HG03135 (cell line): Measurements from ENCODE around the gene PSMD9.
"Not testable (repeated sequence)": the region's sequence is repeated elsewhere in the genome, so short reads cannot be mapped to it uniquely, and the experiment has no call there.

Experiments used
- ATAC-seq: cut with Tn5 transposase; IDR thresholded peaks from one replicate; pipeline ENCODE4 v1.9.1; 2021; ENCODE audit warnings: mild to moderate bottlenecking, moderate library complexity; ENCODE audit not compliant: unreplicated experiment

PSMD9 gene

GRCh38 chr12:121888478-121889273 is at the start of gene PSMD9:
Gene PSMD9, plus strand, starts transcription at chr12:121888790. Its CDS starts 67 bp downstream, at chr12:121888857.
- ATAC-seq: peak; percentile 91

GRCh38 chr12:121839106-121839992 is 49.2 kb upstream of the PSMD9 start:
- ATAC-seq: peak; percentile 89

GRCh38 chr12:121839993-121840761 is 48.4 kb upstream of the PSMD9 start:
- ATAC-seq: no peak

- ATAC-seq: no peak
Observed at GRCh38 chr12:121843236-121843982, 45.2 kb upstream of the PSMD9 start.

- no peak for ATAC-seq
Observed at GRCh38 chr12:121845701-121846100, 42.9 kb upstream of the PSMD9 start.

GRCh38 chr12:121849211-121849610 is 39.4 kb upstream of the PSMD9 start:
- ATAC-seq: no peak

GRCh38 chr12:121849665-121850064 is 38.9 kb upstream of the PSMD9 start:
- ATAC-seq: no peak

GRCh38 chr12:121852392-121852791 is 36.2 kb upstream of the PSMD9 start:
- ATAC-seq: not testable (repeated sequence)

GRCh38 chr12:121857322-121858246 is 31.0 kb upstream of the PSMD9 start:
- ATAC-seq: no peak

GRCh38 chr12:121858318-121858661 is 30.3 kb upstream of the PSMD9 start:
- ATAC-seq: no peak

GRCh38 chr12:121858662-121859572 is 29.7 kb upstream of the PSMD9 start, which contains the start of gene HPD:
Gene HPD, minus strand, starts transcription at chr12:121858859. Its CDS starts 36 bp downstream, at chr12:121858823.
- no peak for ATAC-seq

GRCh38 chr12:121860257-121860656 is 28.3 kb upstream of the PSMD9 start:
- ATAC-seq: no peak

GRCh38 chr12:121860699-121861098 is 27.9 kb upstream of the PSMD9 start:
- ATAC-seq: not testable (repeated sequence)

GRCh38 chr12:121861636-121862254 is 26.8 kb upstream of the PSMD9 start:
- no peak for ATAC-seq

- no peak for ATAC-seq
Observed at GRCh38 chr12:121866331-121866730, 22.3 kb upstream of the PSMD9 start.

GRCh38 chr12:121869229-121869628 is 19.4 kb upstream of the PSMD9 start:
- not testable (repeated sequence) for ATAC-seq

GRCh38 chr12:121871467-121871866 is 17.1 kb upstream of the PSMD9 start:
- no peak for ATAC-seq
